H1 (cell line): Measurements from ENCODE around the gene INVS. TPM values are rescaled to one million over a fixed set of nuclear protein-coding genes. Genes with fewer than 3 reads are reported as not detected.

Experiments used
- CBX5 ChIP-seq: fragments of 300-800, 300-1000 bp; sonication (generic); IDR thresholded peaks from 2 replicates; pipeline ENCODE4 v1.7.1; 2016; ENCODE audit warnings: antibody characterized with exemption, low read length, low read depth
- KDM4A ChIP-seq: IDR thresholded peaks from one replicate; pipeline ENCODE4 v1.7.1; 2012; ENCODE audit warnings: low read depth, mild to moderate bottlenecking, moderate library complexity, low read length, inconsistent platforms; ENCODE audit not compliant: severe bottlenecking
- NRF1 ChIP-seq: IDR thresholded peaks from 2 replicates; pipeline ENCODE4 v1.6.1; 2011; ENCODE audit warnings: mild to moderate bottlenecking, low read depth, low read length, improper control_type of control experiment
- RXRA ChIP-seq: IDR thresholded peaks from 2 replicates; pipeline ENCODE4 v1.6.1; 2011; ENCODE audit warnings: low read depth, mild to moderate bottlenecking, low read length, moderate library complexity; ENCODE audit not compliant: insufficient read depth
- polyA plus RNA-seq, 7 experiments: library from polyadenylated mRNA; depleted of rRNA in 3 of 7; stranded (reverse) in 5 of 7; unstranded in 2 of 7; fragments of >200 nt in 5 of 7; fragments of 200-250 nt in 2 of 7; gene quantifications; 1 replicate in 5 of 7; 2 replicates in 1 of 7; 4 replicates in 1 of 7; pipeline versions ENCODE4 v1.2.1 to v1.2.3, GENCODE V29; 2011 to 2013; ENCODE audit warnings: missing spikeins in 2 of 7, mixed read lengths in 2 of 7
- total RNA-seq: library from RNA; stranded (reverse); fragmentation: NEBNext Ultra II Directional; extraction: Animal tissue kit (Norgen Biotek cat#: 25700); gene quantifications from 2 replicates; pipeline ENCODE4 v1.2.1, GENCODE V29; 2021

Gene INVS
- total and polyA plus RNA-seq, 2 of the 8 experiments (the other 6 are each of a cell fraction or from before 2014, with no cell fraction given): 4.1 to 6.9 TPM

GRCh38 chr9:100129772-100130171, 30.7 kb downstream of the INVS start (continued):
- TF ChIP-seq NRF1: no peak
- no peak for TF ChIP-seq RXRA
- TF ChIP-seq CBX5: no peak
- no peak for TF ChIP-seq KDM4A
